WI38 (cell line): Measurements from ENCODE around the gene JAKMIP2.
A peak's percentile ranks its signal among the peaks of the same experiment; 100 is the strongest.
"Not testable (repeated sequence)": the region's sequence is repeated elsewhere in the genome, so short reads cannot be mapped to it uniquely, and the experiment has no call there.

Experiments
- H3K4me3 ChIP-seq: 2 replicates; pipeline ENCODE4 v1.5.1; 2011; ENCODE audit warnings: low read depth, mild to moderate bottlenecking, control low read depth, low read length
- CTCF ChIP-seq: IDR thresholded peaks from 2 replicates; pipeline ENCODE4 v1.5.1; 2012; ENCODE audit warnings: low read depth, mild to moderate bottlenecking, control low read depth, low read length

JAKMIP2 gene

DNA sequence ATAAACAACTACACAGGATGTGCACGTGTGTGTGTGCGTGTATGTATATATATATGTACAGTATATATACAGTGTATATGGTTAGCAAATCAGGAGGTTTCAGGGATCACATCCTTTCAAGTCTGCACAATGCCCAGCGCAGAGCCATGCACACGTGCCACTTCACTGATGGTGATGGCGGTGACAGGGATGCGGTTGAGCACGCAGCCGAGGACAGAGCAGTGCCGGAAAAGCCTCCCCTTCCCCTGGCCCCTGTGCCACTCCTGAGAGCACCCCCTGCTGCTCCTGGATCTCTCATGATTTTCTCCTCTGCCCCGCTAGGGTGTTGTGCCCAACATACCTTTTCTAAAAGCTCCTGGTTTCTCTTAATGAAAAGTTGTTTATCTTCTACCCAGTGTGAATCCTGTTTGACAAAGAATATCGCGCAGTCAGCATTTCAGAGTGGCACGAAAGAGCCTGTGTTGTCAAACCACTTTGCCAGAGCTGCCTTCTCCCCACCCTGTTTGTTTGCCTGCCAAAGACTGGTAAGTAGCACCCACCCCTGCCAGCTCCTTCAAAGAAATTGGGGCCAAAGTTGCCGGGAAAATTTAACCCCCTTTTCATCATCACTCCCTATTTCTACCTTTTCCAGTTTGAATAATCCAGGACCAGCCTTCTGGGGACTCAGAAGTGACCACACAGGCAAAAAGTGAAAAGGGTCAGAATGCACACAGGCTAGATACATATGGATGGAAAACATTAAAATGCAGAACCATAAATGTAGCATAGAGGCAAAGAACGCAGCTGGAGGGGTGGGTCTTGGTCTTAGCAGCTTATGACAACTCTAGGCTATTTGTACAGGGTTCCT, 146.4 kb downstream of the JAKMIP2 start:
- no peak for TF ChIP-seq CTCF
- no peak overlapping the region for H3K4me3 ChIP-seq

GRCh38 chr5:147635439-147635838, 147.1 kb downstream of the JAKMIP2 start:
- H3K4me3 ChIP-seq, result not testable (repeated sequence)

GRCh38 chr5:147633173-147633572, 149.4 kb downstream of the JAKMIP2 start:
- no peak overlapping the region for H3K4me3 ChIP-seq

DNA sequence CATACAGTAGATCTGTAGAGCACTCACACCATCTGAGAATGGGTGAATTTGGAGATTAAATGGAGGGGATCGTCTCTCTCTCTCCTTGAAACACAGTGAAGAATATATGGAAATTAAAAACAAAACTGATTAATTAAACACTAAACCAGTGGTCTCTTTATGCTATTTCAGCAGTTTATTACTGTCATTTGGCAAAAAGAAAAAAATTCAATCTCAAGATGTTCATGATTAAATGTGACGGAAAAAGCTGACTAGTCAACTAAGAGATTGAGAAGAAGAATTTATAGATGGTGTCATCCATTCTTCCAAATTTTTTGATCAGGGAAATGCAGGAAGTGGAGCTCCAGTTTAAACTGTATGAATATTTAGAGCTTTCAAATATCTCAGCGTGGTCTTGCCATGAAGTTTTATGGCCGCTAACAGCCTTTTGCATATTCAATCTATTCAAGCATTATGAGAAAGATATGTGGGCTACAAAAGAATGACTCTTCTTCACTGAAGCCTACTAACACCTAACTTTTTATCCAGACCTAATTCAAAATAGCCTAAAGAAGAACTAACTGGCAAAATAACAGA, 151.0 kb downstream of the JAKMIP2 start:
- H3K4me3 ChIP-seq, result no peak overlapping the region
- TF ChIP-seq CTCF, result no peak

More at GRCh38 chr5:147633173-147633572, 149.4 kb downstream of the JAKMIP2 start:
- TF ChIP-seq CTCF, result no peak

DNA sequence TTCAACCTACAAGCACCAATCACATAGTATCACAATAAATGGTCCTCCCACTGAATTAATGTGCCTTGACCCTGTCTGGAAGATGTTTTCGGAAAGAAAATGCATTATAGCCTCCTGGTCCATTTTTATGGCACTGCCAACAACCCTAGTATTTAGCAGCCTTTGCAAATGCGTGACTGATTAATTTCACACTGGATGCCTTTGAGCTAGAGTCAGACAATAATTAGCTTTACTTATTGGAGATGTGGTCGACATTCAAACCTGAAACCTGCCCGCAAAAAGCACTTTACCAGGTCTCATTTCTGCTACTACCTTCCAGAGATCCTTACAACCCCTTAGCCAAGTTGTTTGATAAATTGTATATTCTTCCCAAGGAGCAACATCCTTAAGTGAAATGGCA, 153.3 kb downstream of the JAKMIP2 start:
- TF ChIP-seq CTCF, result no peak
- H3K4me3 ChIP-seq, result no peak overlapping the region

DNA sequence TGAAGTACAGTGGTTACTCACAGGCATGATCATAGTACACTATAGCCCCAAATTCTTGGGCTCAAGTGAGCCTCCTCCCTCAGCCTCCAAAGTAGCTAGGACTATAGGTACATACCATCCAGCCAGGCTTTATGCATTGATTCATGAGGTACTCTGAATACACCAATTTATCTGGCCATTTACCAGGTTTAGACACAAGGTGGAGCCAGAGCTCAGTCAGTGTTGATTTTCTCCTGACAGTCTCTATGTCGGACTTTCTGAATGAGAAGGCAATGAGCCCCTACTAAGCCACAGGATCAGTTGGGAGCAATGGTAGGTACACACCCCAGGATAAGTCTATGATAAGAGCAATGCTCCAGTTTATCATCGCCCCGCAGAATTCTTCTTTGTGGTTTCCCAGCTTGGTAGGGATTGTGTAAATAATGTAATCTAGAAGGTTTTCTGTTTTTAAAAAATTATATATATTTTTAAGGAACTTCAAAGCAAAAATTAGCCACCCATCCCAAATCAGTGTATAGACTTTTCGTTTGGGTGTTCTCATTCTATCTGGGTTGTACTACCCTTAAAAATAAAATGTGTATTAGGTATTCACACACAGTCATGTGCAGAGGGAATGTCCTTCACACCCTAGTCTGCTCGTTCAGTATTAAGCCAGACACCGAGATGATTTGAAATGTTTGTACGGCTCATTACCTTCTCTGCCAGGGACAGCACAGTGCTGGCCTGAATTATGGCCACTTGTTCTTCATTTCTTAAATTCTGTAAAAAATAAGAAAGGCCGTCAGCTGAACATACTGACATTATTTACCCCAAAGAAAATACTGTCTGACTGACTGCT, 154.3 kb downstream of the JAKMIP2 start:
- no peak overlapping the region for H3K4me3 ChIP-seq
- TF ChIP-seq CTCF, result peak; percentile 73

DNA sequence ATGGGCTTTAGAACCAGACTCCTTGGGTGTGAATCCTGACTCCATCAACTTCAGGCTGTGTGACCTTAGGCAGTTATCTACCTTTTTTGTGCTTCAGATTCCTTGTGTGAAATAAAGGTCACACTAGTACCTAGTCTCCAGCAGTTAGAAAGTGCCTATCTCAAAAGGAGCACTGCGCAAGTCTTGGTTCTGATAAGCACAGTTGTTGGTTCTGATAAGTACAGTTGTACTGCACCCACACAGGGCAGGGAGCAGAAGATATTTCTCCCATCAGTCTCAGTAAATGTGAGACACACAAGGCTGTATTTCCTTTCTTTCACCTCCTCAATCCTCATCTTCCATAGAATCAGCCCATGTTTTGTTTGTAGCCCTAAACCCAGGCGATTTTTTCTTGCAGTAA, 156.1 kb downstream of the JAKMIP2 start:
- TF ChIP-seq CTCF, result no peak
- H3K4me3 ChIP-seq, result no peak overlapping the region
